Measurements from ENCODE around the gene MTIF2.
"Not testable (repeated sequence)": the region's sequence is repeated elsewhere in the genome, so short reads cannot be mapped to it uniquely, and the experiment has no call there.

Gene MTIF2

DNA sequence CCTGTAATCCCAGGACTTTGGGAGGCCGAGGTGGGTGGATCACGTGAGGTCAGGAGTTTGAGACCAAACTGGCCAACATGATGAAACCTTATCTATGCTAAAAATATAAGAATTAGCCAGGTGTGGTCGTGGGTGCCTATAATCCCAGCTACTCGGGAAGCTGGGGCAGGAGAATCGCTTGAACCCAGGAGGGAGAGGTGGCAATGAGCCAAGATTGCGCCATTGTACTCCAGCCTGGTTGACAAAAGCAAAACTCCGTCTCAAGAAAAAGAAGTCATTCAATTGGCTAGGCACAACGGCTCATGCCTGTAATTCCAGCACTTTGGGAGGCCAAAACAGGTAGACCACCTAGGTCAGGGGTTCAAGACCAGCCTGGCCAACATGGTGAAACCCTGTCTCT lies 27.4 kb downstream of the MTIF2 start:
- not testable (repeated sequence) for DNase-seq

DNA sequence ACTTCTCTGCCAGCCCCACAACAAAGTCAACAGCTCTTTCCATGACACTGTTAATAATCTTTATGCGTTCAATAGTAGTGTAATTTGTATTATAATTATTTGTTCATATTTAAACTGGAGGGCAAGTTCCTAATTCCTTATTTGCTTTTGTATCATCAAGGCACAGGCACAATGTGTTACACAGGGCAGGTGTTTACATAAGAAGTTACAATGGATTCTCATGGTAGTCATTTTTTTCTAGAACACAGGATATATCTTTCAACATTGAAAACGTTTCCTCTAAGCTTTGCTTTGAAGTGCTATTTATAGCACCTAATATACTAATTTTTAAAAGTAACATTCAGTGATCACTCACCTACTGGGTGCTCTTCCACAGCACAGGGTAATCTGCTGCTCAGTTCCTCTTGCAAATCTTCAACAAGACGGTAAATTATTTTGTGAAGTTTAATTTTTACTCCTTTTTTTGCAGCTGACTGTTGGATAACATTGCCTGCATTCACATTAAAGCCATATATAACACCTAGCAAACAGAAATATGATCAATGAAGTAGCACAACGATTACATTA lies 29.3 kb downstream of the MTIF2 start:
- no peak for DNase-seq

DNA sequence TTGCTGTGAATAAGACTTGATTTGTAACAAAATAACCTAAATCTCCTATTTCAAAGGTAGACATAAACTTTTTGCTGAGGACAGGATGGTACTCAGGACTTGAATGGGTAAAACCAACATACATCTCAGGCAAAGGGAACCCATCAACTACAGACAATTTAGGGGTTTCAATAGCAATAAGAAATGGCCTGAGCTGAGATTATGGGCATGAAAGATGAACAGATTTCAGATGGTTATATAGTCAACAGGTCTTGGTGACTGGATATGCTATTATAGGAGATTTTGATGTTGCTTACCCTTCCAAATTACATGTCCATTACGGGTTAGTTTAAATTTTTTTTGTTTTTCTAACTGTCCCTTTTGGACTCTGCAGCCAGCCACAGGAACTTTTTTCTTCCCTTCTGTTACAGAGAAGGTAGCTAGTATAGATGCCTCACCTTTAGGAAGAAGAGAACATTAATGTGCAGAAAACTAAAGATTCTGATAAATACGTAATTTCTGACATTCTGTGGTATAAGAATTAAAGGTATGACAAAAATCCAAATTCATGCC lies 32.0 kb downstream of the MTIF2 start:
- no peak for DNase-seq

DNA sequence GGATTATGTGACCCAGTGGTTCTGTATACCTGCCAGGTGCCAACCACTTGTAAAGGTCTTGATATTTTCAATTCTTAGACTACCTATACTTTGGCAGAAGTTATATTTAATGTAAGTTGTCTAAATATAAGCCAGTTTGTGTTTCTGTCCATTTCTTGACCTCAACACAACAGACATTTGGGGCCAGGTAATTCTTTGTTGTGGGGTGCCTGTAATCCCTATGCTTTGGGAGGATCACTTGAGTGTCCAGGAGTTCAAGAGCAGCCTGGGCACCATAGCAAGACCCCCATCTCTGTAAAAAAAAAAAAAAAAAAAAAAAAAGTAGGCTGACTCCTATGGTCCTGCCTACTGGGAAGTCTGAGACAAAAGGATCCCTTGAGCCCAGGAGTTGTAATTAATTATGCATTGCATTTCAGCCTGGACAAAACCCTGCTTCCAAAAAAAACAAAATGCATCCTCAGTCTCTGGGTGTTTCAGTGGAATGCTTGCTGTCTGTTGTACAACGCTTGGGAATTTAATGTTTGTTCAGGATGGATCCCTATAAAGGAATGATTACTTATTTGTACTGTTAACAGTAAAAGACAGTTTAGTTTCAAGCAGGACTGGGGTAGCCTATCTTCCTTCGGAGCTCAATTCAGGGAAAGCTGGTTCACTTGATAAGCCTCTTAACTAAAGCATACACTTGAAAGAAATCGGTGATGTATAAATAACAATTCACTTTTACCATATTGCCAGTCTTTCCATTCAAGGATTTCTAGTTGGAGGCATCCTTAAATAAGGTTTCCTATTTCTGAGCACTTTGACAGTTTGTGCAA lies 33.1 kb downstream of the MTIF2 start:
- no peak for DNase-seq

DNA sequence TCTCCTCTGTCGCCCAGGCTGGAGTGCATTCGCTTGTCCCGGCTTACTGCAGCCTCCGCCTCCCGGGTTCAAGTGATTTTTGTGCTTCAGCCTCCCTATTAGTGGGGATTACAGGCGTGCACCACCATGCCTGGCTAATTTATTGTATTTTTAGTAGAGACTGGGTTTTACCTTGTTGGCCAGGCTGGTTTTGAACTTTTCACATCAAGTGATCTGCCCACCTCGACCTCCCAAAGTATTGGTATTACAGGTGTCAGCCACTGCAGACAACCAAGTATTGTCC lies 35.4 kb downstream of the MTIF2 start:
- DNase-seq, result no peak

DNA sequence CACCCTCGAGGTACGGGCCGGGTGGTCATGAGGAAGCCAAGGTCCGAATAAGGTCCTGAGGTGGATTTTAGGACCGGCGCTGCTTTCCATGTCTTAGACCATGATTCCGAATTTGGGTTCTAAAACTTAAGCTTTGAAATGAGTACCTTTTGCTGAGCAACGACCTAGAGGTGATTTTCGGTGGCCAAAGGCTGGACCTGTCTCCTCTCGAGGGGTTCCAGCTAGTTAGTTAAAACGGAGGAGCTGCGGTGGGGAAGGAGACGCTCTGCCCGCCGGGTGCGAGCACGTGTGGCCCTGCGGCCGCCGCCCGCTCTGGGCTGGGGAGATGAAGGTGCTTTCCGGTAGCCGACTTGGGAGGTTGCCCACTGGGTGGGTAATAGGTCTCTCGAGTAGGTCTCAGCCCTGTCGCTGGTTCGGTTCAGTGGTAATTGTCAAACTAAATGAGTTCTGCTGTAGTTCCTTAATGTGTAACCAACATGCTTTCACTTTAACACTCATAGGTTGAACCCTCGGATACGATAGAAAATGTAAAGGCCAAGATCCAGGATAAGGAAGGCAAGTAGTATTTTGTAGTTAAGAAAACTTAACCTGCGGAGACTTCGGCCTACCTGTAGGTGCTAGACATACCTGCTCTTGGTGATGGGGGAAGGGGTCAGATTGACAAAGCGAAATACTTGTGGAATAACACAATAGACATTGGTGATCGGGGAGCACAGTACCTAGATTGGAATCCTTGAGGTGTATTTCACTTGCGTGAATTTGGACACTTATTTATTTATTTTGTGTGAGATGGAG lies 36.0 kb downstream of the MTIF2 start:
- peak; percentile 59 for DNase-seq

DNA sequence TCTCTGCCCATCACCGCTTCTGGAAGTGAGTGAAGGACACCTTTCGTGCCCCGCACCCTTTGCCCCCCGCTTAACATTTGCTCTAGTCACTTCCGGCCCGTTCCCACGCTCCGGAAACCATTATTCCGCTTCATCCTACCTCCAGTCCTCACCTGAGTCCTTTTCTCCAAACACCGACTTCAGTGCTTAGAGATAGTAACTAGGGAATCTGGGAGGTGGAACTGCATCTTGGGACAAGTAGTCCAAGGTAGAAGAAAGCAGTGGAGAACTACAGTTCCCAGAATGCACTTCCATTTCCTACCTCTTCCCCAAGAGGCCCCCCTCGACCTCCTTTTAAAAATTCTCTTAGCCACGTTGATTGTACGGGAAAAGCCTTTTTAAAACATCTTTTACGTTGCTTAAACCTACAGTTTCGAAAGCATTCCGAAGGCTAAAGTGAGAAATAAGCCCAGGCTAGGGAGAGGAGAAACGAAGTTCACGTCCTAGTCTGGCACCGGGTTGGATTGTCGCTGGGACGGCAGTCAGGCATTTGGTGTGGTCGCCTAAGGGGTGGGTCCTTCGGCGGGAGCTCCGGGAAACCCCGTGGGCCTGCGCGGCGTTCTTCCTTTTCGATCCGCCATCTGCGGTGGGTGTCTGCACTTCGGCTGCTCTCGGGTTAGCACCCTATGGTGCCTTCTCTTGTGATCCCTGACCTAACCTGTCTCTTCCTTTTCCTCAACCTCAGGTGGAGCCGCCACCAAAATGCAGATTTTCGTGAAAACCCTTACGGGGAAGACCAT lies 36.8 kb downstream of the MTIF2 start, which contains the start of the genes CLHC1 and RPS27A:
Gene CLHC1, minus strand, starts transcription at position 210 of the 779 bp plus-strand sequence. CDS start 9,882 bp downstream, outside the sequence.
Gene RPS27A, plus strand, starts transcription at position 605 of the 779 bp plus-strand sequence. Its CDS starts 137 bp downstream, at position 742.
- peak; percentile 94 for DNase-seq

DNA sequence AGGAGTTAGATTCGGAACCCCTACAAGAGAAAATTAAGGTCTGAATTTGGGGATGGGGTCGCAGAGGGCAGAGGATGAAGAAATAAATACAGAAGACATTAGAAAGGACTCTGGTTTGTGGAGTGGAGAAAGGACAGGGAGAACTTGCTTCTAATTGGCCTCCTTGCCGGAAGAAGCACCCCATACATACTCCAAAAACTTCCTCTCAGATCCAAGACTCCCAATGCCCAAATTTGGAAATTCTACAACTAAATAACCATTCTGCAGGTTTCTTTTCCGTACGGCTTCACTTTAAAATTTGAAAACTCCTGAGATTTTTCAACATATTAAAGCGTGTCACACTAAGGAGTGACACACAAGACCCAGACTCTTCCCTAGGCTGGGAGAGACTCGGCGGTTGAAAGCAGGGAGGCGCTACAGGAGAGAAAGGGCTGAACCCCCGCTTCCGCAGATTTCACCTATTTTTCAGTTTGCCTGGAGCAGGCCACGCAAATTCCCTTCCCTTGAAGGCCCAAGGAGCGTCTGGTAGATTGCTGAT lies 37.4 kb downstream of the MTIF2 start:
- no peak for DNase-seq

DNA sequence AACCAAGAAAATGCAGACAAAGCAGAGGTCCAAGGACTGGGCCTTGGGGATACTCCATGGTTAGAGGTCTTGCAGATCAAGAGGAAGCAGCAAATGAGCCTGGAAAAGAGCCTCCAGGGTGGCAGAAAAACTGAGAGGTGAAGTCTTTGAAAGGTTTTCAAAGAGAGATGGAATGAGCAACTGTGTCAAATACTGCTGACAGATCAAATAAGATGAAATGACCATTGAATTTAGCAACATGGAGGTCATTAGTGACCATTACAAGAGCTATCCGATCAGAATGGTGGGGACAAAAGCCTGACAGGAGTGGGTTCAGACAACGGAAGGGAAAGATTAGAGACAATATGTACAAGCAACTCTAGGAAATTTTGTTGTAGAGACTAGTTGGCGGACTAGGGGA lies 38.5 kb downstream of the MTIF2 start:
- no peak for DNase-seq

DNA sequence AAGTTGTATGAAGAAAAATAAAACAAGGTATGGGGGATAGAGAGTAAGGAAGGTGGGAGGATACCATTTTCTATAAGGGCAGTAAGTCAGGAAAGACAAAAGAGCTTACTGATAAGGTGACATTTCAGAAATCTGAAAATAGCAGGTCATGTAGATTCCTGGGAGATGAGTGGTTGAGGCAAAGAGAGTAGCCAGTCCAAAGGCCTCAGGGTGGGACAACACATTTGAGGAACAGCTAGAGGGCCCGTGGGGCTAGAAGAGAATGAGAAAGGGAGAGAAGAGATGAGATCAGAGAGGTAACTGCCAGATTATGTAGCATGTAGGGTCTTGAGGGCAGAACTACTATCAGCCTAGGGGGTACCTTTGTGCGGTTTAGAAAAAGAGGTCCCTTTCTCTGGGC lies 39.8 kb downstream of the MTIF2 start:
- DNase-seq, result no peak

DNA sequence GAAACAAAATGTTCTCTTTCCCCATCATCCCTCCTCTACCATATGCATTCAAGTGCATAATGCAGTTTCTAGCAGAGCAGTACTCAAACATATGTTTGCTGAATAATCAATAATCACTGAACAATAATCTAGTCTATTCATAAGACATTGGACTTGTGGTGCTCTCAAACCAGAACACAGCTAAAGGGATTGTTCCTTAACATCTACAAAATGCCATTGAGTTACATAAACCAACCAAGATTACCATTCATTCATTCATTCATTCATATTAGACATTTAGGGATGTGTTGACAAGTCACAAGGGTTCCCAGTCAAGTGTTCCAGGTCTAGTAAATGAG lies 40.8 kb downstream of the MTIF2 start:
- DNase-seq, result no peak

DNA sequence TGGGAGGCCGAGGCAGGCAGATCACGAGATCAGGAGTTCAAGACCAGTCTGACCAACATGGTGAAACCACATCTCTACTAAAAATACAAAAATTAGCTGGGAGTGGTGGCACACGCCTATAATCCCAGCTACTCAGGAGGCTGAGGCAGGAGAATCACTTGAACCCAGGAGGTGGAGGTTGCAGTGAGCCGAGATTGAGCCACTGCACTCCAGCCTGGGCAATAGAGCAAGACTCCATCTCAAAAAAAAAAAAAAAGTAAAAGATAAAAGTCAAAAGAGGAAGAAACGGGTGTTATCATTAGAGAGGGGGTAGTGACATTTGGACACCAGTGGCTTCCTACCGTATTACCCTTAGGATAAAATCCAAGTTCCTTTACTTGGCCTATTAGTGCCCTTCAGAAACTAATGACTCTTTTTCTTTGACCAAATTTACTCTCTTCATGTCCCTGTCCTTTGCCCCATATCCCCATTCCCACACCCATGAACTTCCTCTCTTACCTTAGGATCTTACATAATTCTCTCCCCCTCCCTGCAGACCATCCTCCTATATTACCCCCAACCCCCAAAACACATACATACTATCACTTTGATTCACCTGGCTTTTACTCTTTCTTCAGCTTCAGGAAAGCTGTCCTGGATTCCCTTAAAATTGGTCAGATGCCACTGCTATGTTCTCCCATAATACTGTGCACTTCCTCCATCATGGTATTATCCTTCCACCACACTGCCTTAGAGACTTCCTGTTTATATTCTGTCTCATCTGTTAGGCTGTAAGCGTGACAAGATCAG lies 41.4 kb downstream of the MTIF2 start:
- DNase-seq, result not testable (repeated sequence)

DNA sequence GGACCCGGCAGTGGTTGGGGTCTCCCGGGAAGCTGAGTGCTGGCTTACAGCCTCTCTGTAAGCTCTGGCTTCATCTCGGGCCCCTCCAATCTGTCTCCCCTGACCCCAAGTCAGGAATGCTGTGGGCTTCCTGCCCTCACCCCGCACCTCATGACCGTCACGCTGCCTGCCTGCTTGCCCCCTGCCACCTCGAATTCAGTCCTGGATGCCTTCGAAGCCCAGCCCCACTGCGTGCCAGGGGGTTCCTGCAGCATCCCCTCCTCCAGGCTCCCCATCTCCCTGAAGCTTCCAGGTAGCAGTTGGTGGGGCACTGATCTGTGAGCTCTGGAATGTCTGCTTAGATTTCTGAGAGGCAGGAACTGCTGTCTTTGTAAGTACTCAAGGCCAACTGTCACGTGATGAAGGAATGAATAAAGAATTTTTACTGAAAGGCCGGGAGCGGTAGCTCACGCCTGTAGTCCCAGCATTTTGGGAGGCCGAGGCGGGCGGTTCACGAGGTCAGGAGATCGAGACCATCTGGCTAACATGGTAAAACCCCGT lies 43.5 kb downstream of the MTIF2 start:
- DNase-seq, result no peak

DNA sequence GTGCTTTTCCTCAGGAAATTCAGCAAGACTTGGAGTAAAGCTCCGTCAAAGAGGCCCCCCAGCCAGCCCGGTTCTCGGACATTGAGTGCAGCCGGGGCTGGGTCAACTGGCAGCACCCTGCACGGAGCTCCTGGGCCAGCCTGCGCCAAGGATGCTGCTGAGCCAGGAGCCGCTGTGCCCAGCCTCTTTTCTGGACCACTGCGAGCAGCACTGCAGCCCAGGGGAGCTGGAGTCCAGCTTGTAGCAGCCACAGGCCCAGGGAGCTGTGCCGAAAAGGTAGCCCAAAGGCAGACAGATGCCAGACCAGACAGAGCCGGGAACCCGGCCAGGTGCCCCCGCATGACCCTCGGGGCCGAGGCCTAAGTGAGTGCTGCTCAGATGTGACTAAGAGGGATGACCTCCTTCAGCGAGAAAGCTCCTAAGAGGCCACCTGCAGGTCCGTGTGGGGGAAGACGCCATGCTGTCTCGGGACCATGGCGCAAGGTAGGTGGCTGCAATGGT lies 44.2 kb downstream of the MTIF2 start:
- no peak for DNase-seq

DNA sequence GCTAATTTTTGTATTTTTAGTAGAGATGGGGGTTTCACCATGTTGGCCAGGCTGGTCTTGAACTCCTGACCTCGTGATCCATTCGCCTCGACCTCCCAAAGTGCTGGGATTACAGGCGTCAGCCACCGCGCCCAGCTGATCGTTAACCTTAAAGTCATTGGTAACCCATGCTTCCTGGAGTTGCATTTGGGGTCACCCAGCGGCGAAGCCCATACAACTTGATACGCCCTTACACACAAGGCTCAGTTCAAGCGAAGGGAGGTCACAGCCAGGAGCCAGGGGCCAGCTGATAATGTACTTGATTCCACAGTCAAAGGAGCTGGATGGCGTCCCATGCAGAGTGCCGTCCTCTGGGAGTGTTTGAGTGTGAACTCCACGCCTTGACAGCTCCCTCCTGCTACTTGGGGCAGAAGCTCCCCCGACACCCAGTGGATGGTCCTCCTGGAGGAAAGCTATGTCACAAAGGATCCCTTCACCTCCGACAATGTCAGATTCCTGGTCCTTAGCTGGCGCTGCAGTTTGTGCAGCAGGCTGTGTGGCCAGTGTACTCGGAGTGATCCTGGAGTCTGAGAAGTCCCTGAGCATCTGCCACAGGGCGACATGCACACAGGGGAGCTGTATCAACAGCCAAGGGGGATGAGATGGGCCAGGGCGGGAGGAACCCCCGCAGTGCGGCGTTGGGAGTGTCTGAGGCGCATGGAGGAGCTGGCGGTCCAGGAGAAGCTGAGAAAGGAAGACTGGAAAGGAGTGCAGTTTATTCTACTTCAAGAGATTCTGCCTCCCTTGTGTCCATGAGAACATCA lies 44.9 kb downstream of the MTIF2 start:
- no peak for DNase-seq

DNA sequence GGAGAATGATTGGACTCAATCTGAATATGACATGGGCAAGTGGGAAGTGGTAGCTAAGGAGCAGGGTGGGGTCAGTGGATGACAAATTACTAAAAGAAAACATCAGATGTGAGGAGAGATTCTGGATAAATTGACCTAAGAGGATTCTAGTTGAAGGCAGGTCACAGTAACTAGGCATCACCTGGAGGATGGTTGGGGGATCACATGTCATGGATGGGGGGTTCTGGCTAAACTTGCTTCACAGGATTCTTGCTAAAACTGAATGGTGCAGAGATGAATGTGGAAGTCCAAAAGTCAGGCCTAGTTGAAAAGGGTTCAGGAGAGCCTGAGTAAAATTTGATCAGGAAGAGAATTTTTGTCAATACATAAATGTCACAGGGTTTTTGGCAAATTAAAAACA lies 55.2 kb downstream of the MTIF2 start:
- DNase-seq, result no peak

DNA sequence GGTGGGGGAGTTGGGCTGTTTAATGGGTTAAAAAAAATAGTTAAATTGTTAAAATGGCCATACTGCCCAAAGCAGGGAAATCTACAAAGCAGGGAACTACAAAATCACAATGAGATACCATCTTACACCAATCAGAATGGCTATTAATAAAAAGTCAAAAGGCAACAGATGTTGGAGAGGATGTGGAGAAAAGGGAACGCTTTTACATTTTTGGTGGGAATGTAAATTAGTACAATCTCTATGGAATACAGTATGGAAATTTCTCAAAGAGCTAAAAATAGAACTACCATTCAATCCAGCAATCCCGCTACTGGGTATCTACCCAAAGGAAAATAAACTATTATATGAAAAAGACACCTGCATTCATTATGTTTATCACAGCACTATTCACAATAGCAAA lies 64.1 kb downstream of the MTIF2 start:
- DNase-seq, result no peak

DNA sequence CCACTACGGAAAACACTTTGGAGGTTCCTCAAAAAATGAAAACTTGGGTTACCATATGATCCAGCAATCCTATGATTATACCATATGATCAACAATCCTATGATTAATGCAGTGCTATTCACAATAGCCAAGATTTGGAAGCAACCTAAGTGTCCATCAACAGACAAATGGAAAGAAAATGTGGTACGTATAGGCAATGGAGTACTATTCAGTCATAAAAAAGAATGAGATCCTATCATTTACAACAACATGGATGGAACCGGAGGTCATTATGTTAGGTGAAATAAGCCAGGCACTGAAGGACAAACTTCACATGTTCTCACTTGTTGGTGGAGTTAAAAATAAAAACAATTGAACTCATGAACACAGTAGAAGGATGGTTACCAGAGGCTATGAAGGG lies 64.5 kb downstream of the MTIF2 start:
- DNase-seq, result no peak

DNA sequence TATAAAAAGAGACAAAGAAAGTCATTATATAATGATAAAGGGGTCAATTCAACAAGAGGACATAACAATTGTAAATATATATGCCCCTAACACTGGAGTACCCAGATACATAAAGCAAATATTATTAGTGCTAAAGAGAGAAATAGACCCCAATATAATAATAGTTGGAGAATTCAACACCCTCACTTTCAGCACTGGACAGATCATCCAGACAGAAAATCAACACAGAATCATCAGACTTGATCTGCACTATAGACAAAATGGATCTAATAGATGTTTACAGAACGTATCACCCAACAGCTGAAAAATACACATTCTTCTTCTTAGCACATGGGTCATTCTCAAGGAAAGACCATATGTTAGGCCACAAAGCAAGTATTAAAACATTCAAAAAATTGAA lies 68.6 kb downstream of the MTIF2 start:
- DNase-seq, result no peak

DNA sequence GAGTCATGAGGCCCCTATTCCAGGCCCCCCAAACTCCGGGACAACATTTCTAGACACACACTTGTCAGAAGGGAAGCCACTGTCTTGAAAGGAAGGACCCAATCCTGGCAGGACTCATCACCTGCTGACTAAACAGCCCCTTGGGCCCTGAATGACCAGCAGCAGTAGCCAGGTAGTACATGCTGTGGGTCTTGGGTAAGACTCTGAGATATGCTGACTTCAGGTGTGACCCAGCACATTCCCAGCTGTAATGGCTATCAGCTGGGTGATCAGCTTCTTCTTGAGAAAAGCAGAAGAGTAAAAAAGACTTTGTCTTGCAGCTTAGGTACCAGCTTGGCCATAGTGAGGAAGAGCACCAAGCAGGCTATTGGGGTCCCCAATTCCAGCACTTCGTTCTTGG lies 72.5 kb downstream of the MTIF2 start:
- no peak for DNase-seq

Data from activated gamma-delta T cell treated with Interleukin-2 at 50 U/mL for 16 hours (primary cell).